Keratinocyte (primary cell): ENCODE results near the gene ARHGAP15.

Source experiments
- EZH2 ChIP-seq: IDR thresholded peaks from one replicate; pipeline ENCODE4 v1.6.1; 2012; ENCODE audit warnings: inconsistent platforms, mild to moderate bottlenecking, low read length, moderate library complexity
- TF ChIP-seq, protein P1 (sequence below), 3 experiments: IDR thresholded peaks in 1 of 3; conservative IDR thresholded peaks in 1 of 3; optimal IDR thresholded peaks in 1 of 3; 2 replicates in 2 of 3; 3 replicates in 1 of 3; pipeline versions ENCODE3 to v1.5.1; 2011; ENCODE audit warnings: low read length in 3 of 3, mild to moderate bottlenecking in 3 of 3, moderate library complexity in 2 of 3, control low read depth in 1 of 3, inconsistent platforms in 1 of 3; ENCODE audit not compliant: insufficient read depth in 2 of 3; ENCODE audit errors: extremely low read depth in 1 of 3

DNA sequence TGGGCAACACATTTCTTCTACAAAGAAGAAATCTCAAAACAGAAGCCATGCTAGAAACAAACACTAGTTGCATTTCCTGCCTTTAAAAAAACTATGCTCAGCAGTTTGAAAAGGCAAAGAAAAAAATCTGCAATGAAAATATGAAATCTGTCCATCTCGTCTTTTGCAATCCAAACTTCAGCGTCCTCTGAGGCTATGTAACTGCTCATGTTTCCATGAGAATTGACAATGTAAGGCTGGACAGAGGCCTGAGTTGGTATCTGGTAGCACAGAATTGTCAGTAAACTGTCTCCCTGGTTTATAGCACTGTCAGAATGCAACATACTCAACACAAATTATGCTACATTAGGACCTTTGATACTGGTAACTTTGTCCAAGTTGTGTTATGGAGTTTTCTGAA, 429.9 kb downstream of the ARHGAP15 start:
- TF ChIP-seq, protein P1, sequence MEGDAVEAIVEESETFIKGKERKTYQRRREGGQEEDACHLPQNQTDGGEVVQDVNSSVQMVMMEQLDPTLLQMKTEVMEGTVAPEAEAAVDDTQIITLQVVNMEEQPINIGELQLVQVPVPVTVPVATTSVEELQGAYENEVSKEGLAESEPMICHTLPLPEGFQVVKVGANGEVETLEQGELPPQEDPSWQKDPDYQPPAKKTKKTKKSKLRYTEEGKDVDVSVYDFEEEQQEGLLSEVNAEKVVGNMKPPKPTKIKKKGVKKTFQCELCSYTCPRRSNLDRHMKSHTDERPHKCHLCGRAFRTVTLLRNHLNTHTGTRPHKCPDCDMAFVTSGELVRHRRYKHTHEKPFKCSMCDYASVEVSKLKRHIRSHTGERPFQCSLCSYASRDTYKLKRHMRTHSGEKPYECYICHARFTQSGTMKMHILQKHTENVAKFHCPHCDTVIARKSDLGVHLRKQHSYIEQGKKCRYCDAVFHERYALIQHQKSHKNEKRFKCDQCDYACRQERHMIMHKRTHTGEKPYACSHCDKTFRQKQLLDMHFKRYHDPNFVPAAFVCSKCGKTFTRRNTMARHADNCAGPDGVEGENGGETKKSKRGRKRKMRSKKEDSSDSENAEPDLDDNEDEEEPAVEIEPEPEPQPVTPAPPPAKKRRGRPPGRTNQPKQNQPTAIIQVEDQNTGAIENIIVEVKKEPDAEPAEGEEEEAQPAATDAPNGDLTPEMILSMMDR (optimal IDR thresholded peaks at IDR 0.05 in 1 of 3, IDR thresholded peaks at IDR 0.05 in 1 of 3, conservative IDR thresholded peaks at IDR 0.05 in 1 of 3; ENCODE audit: extremely low read depth in 1 of 3, insufficient read depth in 2 of 3, low read length in 3 of 3), result no peak
- no peak for TF ChIP-seq EZH2
